Ascending aorta (tissue), 2 donors: ENCODE data around the gene EPHB2. TPM values are rescaled to one million over a fixed set of nuclear protein-coding genes. Genes with fewer than 3 reads are reported as not detected.

Experiments
- DNase-seq, 2 donors: peaks; one replicate each; pipeline ENCODE4 v3.0.0-alpha.2; 2019; ENCODE audit warnings: low spot score in 2 of 2
- H3K27ac ChIP-seq, 2 donors: fragments of 200-600 bp; sonication (generic); one replicate each; pipeline ENCODE4 v1.5.1; 2016 to 2017; ENCODE audit warnings: mild to moderate bottlenecking in 1 of 2
- H3K27me3 ChIP-seq: fragments of 200-600 bp; sonication (generic); one replicate; pipeline ENCODE4 v1.5.1; 2017
- H3K36me3 ChIP-seq, 2 donors: fragments of 200-600 bp; sonication (generic); one replicate each; pipeline ENCODE4 v1.5.1; 2016
- H3K4me1 ChIP-seq, 2 donors: fragments of 200-600 bp; sonication (generic); one replicate each; pipeline ENCODE4 v1.5.1; 2016 to 2017; ENCODE audit warnings: mild to moderate bottlenecking in 1 of 2
- H3K4me3 ChIP-seq, 2 donors: fragments of 200-600 bp; sonication (generic); one replicate each; pipeline ENCODE4 v1.5.1; 2016 to 2017; ENCODE audit warnings: mild to moderate bottlenecking in 1 of 2
- H3K9me3 ChIP-seq, 2 donors: fragments of 200-600 bp; sonication (generic); one replicate each; pipeline ENCODE4 v1.5.1; 2016
- intact Hi-C: fragments of 100-400 bp; cut with DNase I; formaldehyde crosslinking; loops from one replicate; pipeline ENCODE4 v1.15.1; 2023
- total RNA-seq: library from RNA; depleted of rRNA; stranded (reverse); fragments of >200 nt; gene quantifications from one replicate; pipeline ENCODE4 v1.1.0, GENCODE V29; 2016
- TF ChIP-seq, protein P1 (sequence below), 3 experiments: fragments of 200-600 bp in 2 of 3; fragments of 450-650 bp in 1 of 3; sonication (generic) in 2 of 3; IDR thresholded peaks; one replicate each; pipeline ENCODE4 v1.5.1; 2016 to 2019; ENCODE audit warnings: antibody characterized with exemption in 3 of 3, mild to moderate bottlenecking in 1 of 3, moderate library complexity in 1 of 3

EPHB2 gene
- total RNA-seq, 1 donor from 2014 or later, result 3.2 TPM

DNA sequence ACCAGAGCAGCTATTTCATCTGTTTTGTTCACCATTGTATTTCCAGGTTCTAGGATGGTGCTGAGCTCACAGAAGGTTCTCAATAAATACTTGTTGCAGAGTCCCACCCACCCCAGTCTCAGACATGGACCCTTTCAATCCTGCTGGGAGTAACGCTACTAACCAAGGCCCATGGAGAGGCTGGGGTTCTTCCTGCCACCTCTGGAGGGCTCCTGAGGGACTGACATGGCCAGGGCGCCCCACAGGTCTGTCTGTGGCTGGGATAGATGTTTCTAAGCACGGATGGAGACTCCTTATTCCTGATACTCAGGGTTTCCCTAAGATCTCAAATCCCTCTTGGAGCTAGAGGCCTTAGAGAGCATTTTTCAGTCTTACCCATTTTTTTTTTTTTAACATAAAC lies 87.4 kb downstream of the EPHB2 start:
- Histone ChIP-seq H3K27me3 (no peaks in the 10 kb centered on the region), H3K4me3 (no peak overlapping the region), H3K9me3 (no peaks in the 10 kb centered on the region), H3K27ac (no peak overlapping the region), H3K4me1 (peaks cover 4% of the 10 kb centered on the region in 2 donors), H3K36me3 (no peaks in the 10 kb centered on the region)
- TF ChIP-seq, protein P1, sequence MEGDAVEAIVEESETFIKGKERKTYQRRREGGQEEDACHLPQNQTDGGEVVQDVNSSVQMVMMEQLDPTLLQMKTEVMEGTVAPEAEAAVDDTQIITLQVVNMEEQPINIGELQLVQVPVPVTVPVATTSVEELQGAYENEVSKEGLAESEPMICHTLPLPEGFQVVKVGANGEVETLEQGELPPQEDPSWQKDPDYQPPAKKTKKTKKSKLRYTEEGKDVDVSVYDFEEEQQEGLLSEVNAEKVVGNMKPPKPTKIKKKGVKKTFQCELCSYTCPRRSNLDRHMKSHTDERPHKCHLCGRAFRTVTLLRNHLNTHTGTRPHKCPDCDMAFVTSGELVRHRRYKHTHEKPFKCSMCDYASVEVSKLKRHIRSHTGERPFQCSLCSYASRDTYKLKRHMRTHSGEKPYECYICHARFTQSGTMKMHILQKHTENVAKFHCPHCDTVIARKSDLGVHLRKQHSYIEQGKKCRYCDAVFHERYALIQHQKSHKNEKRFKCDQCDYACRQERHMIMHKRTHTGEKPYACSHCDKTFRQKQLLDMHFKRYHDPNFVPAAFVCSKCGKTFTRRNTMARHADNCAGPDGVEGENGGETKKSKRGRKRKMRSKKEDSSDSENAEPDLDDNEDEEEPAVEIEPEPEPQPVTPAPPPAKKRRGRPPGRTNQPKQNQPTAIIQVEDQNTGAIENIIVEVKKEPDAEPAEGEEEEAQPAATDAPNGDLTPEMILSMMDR (IDR thresholded peaks at IDR 0.05), result no peak
- intact Hi-C loops, result no loop called here
- no peak for DNase-seq

DNA sequence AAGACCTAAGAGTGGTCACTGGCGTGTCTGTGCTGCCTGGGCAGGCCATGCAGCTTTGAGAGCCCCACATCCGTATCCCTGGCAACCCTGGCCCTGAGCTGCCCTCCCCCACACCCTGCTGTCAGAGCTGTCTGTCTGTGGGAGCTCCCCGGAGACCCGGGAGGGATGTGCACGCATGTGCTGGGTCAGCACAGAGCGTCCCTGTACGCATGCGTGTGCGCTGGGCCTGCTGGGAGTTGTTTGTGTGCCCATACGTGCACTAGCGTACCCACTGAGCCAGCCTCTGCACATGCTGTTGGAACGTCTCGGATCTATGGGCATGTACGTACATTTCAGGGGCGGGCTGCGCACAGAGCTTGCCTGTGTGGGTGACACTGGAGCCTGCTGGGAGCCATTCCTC lies 89.3 kb downstream of the EPHB2 start:
- peaks cover 0 to under 1% of the 10 kb centered on the region in 2 donors for H3K4me1 ChIP-seq

DNA sequence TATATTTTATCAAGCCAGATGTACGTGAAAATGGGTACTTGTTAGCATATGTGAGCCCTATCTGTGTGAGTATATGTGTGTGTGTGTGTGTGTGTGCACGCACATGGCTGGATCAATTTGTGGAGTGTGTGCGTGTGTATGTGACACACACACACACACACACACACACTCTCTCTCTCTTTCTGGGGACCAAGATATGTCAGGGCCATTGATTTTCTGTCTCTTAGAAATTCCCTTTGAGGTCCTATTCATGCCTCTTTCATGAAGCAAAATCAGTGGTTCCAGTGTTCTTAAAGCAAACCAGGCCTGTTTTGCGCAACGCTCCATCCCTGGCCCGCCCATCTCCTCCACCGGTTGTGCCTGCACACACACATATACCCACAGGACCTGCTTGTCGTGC lies 90.0 kb downstream of the EPHB2 start:
- H3K36me3 ChIP-seq, result no peaks in the 10 kb centered on the region
- TF ChIP-seq, protein P1 (IDR thresholded peaks at IDR 0.05), result no peak
- no peaks in the 10 kb centered on the region for H3K4me1 ChIP-seq
- H3K27me3 ChIP-seq, result no peaks in the 10 kb centered on the region
- H3K4me3 ChIP-seq, result no peak overlapping the region
- H3K9me3 ChIP-seq, result no peaks in the 10 kb centered on the region
- intact Hi-C loops, result no loop called here
- H3K27ac ChIP-seq, result no peak overlapping the region
- DNase-seq, result no peak

More for the DNA sequence above, 89.3 kb downstream of the EPHB2 start:
- TF ChIP-seq, protein P1 (IDR thresholded peaks at IDR 0.05), result no peak
- Histone ChIP-seq H3K4me3 (no peak overlapping the region), H3K36me3 (no peaks in the 10 kb centered on the region), H3K27ac (no peak overlapping the region), H3K27me3 (no peaks in the 10 kb centered on the region), H3K9me3 (no peaks in the 10 kb centered on the region)
- intact Hi-C loops, result no loop called here
- DNase-seq, result no peak

DNA sequence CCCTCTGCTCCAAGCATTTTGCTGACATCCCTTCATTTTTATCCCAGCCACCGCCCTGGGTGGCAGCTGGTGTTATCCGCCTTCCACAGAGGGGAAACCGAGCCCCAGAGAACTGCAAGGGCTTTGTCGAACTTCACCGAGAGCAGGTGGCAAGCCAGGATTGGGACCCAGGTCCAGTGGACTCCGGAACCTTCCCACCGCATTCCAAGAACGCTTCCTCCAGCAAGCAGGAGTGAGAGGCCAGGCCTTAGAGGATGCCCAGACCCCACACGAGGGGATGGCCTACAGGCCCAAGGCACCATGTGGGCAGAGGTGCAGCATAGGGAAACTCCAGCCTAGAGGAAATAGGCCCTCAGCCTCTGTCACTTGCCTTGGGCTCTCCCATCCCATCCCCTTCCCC lies 90.7 kb downstream of the EPHB2 start:
- Histone ChIP-seq H3K27ac (no peak overlapping the region), H3K4me1 (no peaks in the 10 kb centered on the region), H3K4me3 (no peak overlapping the region), H3K9me3 (no peaks in the 10 kb centered on the region), H3K27me3 (no peaks in the 10 kb centered on the region), H3K36me3 (no peaks in the 10 kb centered on the region)
- intact Hi-C loops, result no loop called here
- TF ChIP-seq, protein P1 (IDR thresholded peaks at IDR 0.05), result no peak
- no peak for DNase-seq

DNA sequence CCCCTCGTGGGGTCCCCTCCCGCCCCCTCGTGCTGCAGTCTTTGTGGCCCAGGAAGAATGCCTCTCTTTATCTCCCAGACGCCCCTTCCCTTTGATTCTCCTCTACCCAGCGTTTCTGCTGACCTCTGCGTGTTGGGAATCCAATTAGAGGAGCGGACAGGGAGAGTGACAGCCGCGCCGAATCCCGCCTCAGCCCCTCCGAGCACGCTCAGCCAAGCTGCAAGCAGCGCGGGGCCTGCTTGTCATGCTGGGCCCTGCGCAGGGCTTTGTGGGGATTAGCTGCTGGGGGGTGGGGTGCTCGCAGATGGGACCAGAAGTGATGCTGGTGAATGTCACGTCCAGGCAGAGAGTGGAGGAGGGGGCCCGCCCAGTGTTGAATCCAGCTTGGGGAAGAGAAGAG lies 91.1 kb downstream of the EPHB2 start:
- no peaks in the 10 kb centered on the region for H3K27me3 ChIP-seq
- no peak overlapping the region for H3K4me3 ChIP-seq
- no peaks in the 10 kb centered on the region for H3K36me3 ChIP-seq
- no peaks in the 10 kb centered on the region for H3K9me3 ChIP-seq
- intact Hi-C loops, result no loop called here
- TF ChIP-seq, protein P1 (IDR thresholded peaks at IDR 0.05), result no peak
- no peak for DNase-seq
- no peak overlapping the region for H3K27ac ChIP-seq
- H3K4me1 ChIP-seq, result no peaks in the 10 kb centered on the region

DNA sequence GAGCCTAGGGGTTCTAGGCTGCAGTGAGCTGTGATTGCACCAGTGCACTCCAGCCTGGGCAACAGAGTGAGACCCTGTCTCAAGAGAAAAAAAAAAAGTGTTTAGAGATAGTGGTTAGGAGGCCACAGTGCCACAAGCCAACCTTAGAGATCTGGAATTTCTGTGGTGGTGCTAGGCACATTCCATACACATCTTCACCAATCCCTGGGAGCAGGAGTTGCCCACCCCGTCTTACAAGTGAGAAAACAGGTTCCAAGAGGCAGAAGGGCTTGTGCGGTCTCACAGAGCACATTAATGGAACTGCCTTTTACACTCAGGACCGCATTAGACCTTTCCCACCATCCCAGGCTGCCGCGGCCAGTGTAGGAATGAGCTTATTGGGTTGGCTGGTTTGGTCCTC lies 93.2 kb downstream of the EPHB2 start:
- Histone ChIP-seq H3K9me3 (no peaks in the 10 kb centered on the region), H3K27me3 (no peaks in the 10 kb centered on the region), H3K4me1 (peaks cover 0 to 10% of the 10 kb centered on the region in 2 donors), H3K27ac (no peak overlapping the region), H3K36me3 (no peaks in the 10 kb centered on the region), H3K4me3 (no peak overlapping the region)
- DNase-seq, result no peak
- TF ChIP-seq, protein P1 (IDR thresholded peaks at IDR 0.05), result no peak
- intact Hi-C loops, result no loop called here
